ENCODE data around the gene NCK2. TPM values are rescaled to one million over a fixed set of nuclear protein-coding genes. Genes with fewer than 3 reads are reported as not detected.

Gene NCK2
- total RNA-seq, 5 donors from 2014 or later (not counting 1 experiment from before 2014, with no cell fraction given): 97.7 to 154 (median 120) TPM

- Mint-ChIP-seq H3K36me3 (no peaks in the 10 kb centered on the region), H3K4me1 (no peaks in the 10 kb centered on the region), H3K27ac (no peak overlapping the region), H3K4me3 (no peak overlapping the region), H3K27me3 (no peaks in the 10 kb centered on the region), H3K9me3 (no peaks in the 10 kb centered on the region)
- no peak for DNase-seq
- no peak for ATAC-seq (replicated peaks in 1 of 4)
- Histone ChIP-seq H3K4me1 (ENCODE audit: control insufficient read depth in 1 of 2, extremely low read depth in 1 of 2, insufficient read depth in 2 of 2, low read length in 2 of 2) (no peaks in the 10 kb centered on the region), H3K4me3 (ENCODE audit: control insufficient read depth in 1 of 2, extremely low read depth in 1 of 2, low read length in 1 of 2) (no peak overlapping the region), H3K36me3 (ENCODE audit: control insufficient read depth in 2 of 2, extremely low read depth in 1 of 2, insufficient read depth in 1 of 2, low read length in 1 of 2) (no peaks in the 10 kb centered on the region), H3K9me3 (no peaks in the 10 kb centered on the region), H3K27me3 (replicated peaks in 1 of 2; ENCODE audit: control insufficient read depth in 2 of 2, extremely low read depth in 1 of 2, insufficient read depth in 2 of 2, low read length in 1 of 2) (peaks cover 0 to 7% of the 10 kb centered on the region in 2 experiments), H3K27ac (ENCODE audit: low read length) (no peak overlapping the region)
- 94% methylated on average over 5 of the region's 5 CpGs for WGBS (ENCODE audit: insufficient coverage)
- ChIA-PET POLR2A (no interaction called here), CTCF (no interaction called here)
These were observed 32.4 kb upstream of the NCK2 start for GRCh38 chr2:105712166-105712915.

DNA sequence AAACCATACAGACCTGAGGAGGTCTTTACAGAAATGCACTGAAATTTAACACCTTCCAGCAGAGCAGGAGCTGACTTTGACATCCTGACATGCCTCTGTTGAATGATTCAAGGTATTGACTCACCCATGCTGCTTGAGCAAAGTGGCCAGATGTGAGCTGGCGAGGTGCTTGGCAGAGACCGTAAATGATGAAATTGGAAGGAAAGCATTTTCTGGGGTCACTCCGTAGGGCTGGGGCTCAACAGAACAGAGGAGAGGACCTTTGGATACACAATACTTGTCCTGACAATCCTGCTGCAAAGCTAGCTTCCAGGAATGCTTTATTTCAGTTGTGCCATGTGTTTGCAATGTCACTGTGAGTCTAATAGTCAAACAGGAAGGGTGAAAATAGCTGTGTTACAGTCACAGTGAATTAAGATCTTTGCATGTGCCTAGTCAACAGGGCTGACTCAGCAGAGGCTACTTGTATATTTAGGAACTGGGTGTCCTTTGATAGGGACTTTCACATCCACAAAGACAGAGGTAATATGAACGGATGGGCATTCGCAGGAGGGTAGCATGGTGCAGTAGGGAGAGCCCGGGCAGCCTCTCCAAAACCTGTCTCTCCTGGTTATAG, 31.6 kb upstream of the NCK2 start:
- ATAC-seq (replicated peaks in 1 of 4): no peak
- Histone ChIP-seq H3K4me3 (ENCODE audit: control insufficient read depth in 1 of 2, extremely low read depth in 1 of 2, low read length in 1 of 2) (no peak overlapping the region), H3K27ac (ENCODE audit: low read length) (no peak overlapping the region), H3K27me3 (replicated peaks in 1 of 2; ENCODE audit: control insufficient read depth in 2 of 2, extremely low read depth in 1 of 2, insufficient read depth in 2 of 2, low read length in 1 of 2) (peaks cover 0 to 7% of the 10 kb centered on the region in 2 experiments), H3K9me3 (no peaks in the 10 kb centered on the region), H3K4me1 (ENCODE audit: control insufficient read depth in 1 of 2, extremely low read depth in 1 of 2, insufficient read depth in 2 of 2, low read length in 2 of 2) (no peaks in the 10 kb centered on the region), H3K36me3 (ENCODE audit: control insufficient read depth in 2 of 2, extremely low read depth in 1 of 2, insufficient read depth in 1 of 2, low read length in 1 of 2) (no peaks in the 10 kb centered on the region)
- 85% methylated on average over 3 of the region's 6 CpGs for WGBS (ENCODE audit: insufficient coverage)
- ChIA-PET CTCF (no interaction called here), POLR2A (no interaction called here)
- Mint-ChIP-seq H3K9me3 (no peaks in the 10 kb centered on the region), H3K36me3 (no peaks in the 10 kb centered on the region), H3K27ac (no peak overlapping the region), H3K27me3 (no peaks in the 10 kb centered on the region), H3K4me1 (no peaks in the 10 kb centered on the region), H3K4me3 (no peak overlapping the region)
- no peak for DNase-seq

DNA sequence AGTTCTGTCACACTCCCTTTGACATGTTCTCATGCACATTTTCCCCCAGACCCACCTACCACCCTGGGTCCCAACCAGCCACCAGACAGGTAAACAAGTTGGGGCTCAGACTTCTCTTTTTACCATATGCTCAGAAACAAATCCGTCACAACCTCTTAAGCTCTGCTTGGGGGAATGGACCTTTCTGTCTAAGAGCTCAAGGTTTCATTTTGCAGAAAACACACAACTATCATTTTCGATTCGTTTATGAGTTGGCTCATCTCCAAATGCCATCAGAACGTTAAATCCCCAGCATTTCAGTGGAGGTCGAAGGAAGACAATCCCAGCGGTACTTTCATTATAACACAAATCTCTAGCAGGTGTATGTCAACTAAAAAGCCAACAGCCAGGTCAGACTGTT, 30.6 kb upstream of the NCK2 start:
- ATAC-seq (replicated peaks in 1 of 4): no peak
- Mint-ChIP-seq H3K4me3 (no peak overlapping the region), H3K27me3 (peaks cover 0 to under 1% of the 10 kb centered on the region in 2 donors), H3K36me3 (no peaks in the 10 kb centered on the region), H3K9me3 (no peaks in the 10 kb centered on the region), H3K4me1 (no peaks in the 10 kb centered on the region), H3K27ac (no peak overlapping the region)
- 100% methylated on average over 1 of the region's 6 CpGs for WGBS (ENCODE audit: insufficient coverage)
- Histone ChIP-seq H3K27ac (ENCODE audit: low read length) (no peak overlapping the region), H3K27me3 (replicated peaks in 1 of 2; ENCODE audit: control insufficient read depth in 2 of 2, extremely low read depth in 1 of 2, insufficient read depth in 2 of 2, low read length in 1 of 2) (peaks cover 0 to 7% of the 10 kb centered on the region in 2 experiments), H3K4me1 (ENCODE audit: control insufficient read depth in 1 of 2, extremely low read depth in 1 of 2, insufficient read depth in 2 of 2, low read length in 2 of 2) (no peaks in the 10 kb centered on the region), H3K9me3 (no peaks in the 10 kb centered on the region), H3K36me3 (ENCODE audit: control insufficient read depth in 2 of 2, extremely low read depth in 1 of 2, insufficient read depth in 1 of 2, low read length in 1 of 2) (no peaks in the 10 kb centered on the region), H3K4me3 (ENCODE audit: control insufficient read depth in 1 of 2, extremely low read depth in 1 of 2, low read length in 1 of 2) (no peak overlapping the region)
- no peak for DNase-seq
- POLR2A ChIA-PET: no interaction called here
- CTCF ChIA-PET: no interaction called here

- Histone ChIP-seq H3K9me3 (no peaks in the 10 kb centered on the region), H3K27me3 (replicated peaks in 1 of 2; ENCODE audit: control insufficient read depth in 2 of 2, extremely low read depth in 1 of 2, insufficient read depth in 2 of 2, low read length in 1 of 2) (no peaks in the 10 kb centered on the region), H3K36me3 (ENCODE audit: control insufficient read depth in 2 of 2, extremely low read depth in 1 of 2, insufficient read depth in 1 of 2, low read length in 1 of 2) (no peaks in the 10 kb centered on the region), H3K4me1 (ENCODE audit: control insufficient read depth in 1 of 2, extremely low read depth in 1 of 2, insufficient read depth in 2 of 2, low read length in 2 of 2) (no peaks in the 10 kb centered on the region), H3K4me3 (ENCODE audit: control insufficient read depth in 1 of 2, extremely low read depth in 1 of 2, low read length in 1 of 2) (no peak overlapping the region), H3K27ac (ENCODE audit: low read length) (no peak overlapping the region)
- ChIA-PET POLR2A (no interaction called here), CTCF (no interaction called here)
- Mint-ChIP-seq H3K36me3 (no peaks in the 10 kb centered on the region), H3K4me1 (peaks cover 0 to 6% (median 2%) of the 10 kb centered on the region in 3 donors), H3K9me3 (no peaks in the 10 kb centered on the region), H3K4me3 (no peak overlapping the region), H3K27ac (no peak overlapping the region), H3K27me3 (peaks cover 0 to 2% of the 10 kb centered on the region in 2 donors)
- ATAC-seq (replicated peaks in 1 of 4): no peak
- whole genome bisulfite sequencing (ENCODE audit: insufficient coverage): 64% methylated on average over 5 of the region's 8 CpGs
- no peak for DNase-seq
These were observed 25.7 kb upstream of the NCK2 start for GRCh38 chr2:105718846-105719481.

DNA sequence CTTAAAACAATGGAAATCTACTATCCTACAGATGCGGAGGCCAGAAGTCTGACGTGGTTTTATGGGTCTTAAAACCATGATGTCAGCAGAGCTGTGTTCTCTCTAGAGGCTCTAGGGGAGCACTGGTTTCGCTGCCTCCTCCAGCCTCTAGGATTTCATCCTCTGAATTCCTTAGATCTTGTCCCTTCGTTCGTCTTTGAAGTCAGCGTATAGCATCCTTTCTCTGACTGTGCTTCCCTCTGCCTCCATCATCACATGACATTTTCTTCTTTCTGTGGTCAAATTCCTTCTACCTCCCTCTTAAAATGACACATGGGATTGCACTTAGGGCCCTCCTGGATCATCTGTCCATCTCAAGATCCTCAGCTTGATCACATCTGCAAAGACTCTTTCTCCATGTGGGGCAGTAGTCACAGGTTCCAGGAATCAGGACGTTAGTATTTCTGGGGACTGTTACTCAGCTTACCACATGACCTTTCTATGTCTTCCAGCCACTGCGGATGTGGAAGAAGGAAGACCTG, 22.7 kb upstream of the NCK2 start:
- peaks cover 4% of the 10 kb centered on the region for H3K36me3 Mint-ChIP-seq
- ATAC-seq (replicated peaks in 1 of 4): no peak
- ChIA-PET CTCF (no interaction called here), POLR2A (interaction anchor here in 1 of 2 donors (0.7 kb wide), 1 partner anchor 134 kb away, joined by 5 read pairs; no protein-coding TSS in a partner anchor)
- Histone ChIP-seq H3K27ac (ENCODE audit: low read length) (no peak overlapping the region), H3K4me3 (ENCODE audit: control insufficient read depth in 1 of 2, extremely low read depth in 1 of 2, low read length in 1 of 2) (no peak overlapping the region), H3K4me1 (ENCODE audit: control insufficient read depth in 1 of 2, extremely low read depth in 1 of 2, insufficient read depth in 2 of 2, low read length in 2 of 2) (no peaks in the 10 kb centered on the region), H3K27me3 (replicated peaks in 1 of 2; ENCODE audit: control insufficient read depth in 2 of 2, extremely low read depth in 1 of 2, insufficient read depth in 2 of 2, low read length in 1 of 2) (no peaks in the 10 kb centered on the region), H3K9me3 (no peaks in the 10 kb centered on the region), H3K36me3 (ENCODE audit: control insufficient read depth in 2 of 2, extremely low read depth in 1 of 2, insufficient read depth in 1 of 2, low read length in 1 of 2) (no peaks in the 10 kb centered on the region)
- no peak overlapping the region for H3K27ac Mint-ChIP-seq
- no peak overlapping the region for H3K4me3 Mint-ChIP-seq
- peaks cover 0 to 6% (median 2%) of the 10 kb centered on the region in 3 donors for H3K4me1 Mint-ChIP-seq
- DNase-seq: no peak
- 51% methylated on average over 3 of the region's 8 CpGs for WGBS (ENCODE audit: insufficient coverage)
- H3K27me3 Mint-ChIP-seq: peaks cover 0 to 2% of the 10 kb centered on the region in 2 donors
- H3K9me3 Mint-ChIP-seq: peaks cover 0 to 5% (median 5%) of the 10 kb centered on the region in 3 donors

DNA sequence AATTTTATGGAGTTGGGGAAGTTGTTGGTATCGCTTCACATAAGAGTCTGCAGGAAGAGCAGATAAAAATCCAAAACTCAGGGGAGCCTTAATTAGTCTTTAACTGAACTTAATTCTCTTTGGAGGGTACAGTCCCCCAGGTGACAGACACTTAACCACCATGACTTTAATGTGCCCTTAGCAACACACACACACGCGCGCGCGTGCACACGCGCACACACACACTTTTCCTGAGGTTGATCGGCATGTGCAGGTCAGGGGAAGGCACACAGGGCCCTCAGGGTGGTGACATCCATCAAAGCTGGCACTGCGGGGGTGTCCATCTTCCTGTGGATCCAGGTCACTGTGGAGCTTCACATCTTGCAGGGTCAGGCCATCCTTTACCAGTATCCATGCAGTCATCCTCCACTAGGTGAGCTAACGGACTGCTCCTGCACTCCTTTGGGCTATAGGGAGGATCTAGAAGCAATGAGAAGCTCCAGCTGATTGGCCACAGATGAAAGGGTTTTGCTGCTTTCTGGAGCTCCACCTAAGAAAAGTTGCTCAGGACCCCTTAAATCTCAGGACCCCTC, 21.9 kb upstream of the NCK2 start:
- H3K4me1 Mint-ChIP-seq: peaks cover 0 to 6% (median 2%) of the 10 kb centered on the region in 3 donors
- ChIA-PET CTCF (no interaction called here), POLR2A (interaction anchor here in 1 of 2 donors (0.7 kb wide), 1 partner anchor 133 kb away, joined by 5 read pairs; no protein-coding TSS in a partner anchor)
- H3K4me1 ChIP-seq (ENCODE audit: control insufficient read depth in 1 of 2, extremely low read depth in 1 of 2, insufficient read depth in 2 of 2, low read length in 2 of 2): no peaks in the 10 kb centered on the region
- 94% methylated on average over 9 of the region's 11 CpGs for WGBS (ENCODE audit: insufficient coverage)
- no peaks in the 10 kb centered on the region for H3K36me3 ChIP-seq (ENCODE audit: control insufficient read depth in 2 of 2, extremely low read depth in 1 of 2, insufficient read depth in 1 of 2, low read length in 1 of 2)
- no peak overlapping the region for H3K4me3 ChIP-seq (ENCODE audit: control insufficient read depth in 1 of 2, extremely low read depth in 1 of 2, low read length in 1 of 2)
- ATAC-seq (replicated peaks in 1 of 4): no peak
- peaks cover 0 to 9% (median 5%) of the 10 kb centered on the region in 3 donors for H3K9me3 Mint-ChIP-seq
- H3K27me3 Mint-ChIP-seq: peaks cover 0 to 2% of the 10 kb centered on the region in 2 donors
- no peaks in the 10 kb centered on the region for H3K27me3 ChIP-seq (replicated peaks in 1 of 2; ENCODE audit: control insufficient read depth in 2 of 2, extremely low read depth in 1 of 2, insufficient read depth in 2 of 2, low read length in 1 of 2)
- no peak overlapping the region for H3K27ac ChIP-seq (ENCODE audit: low read length)
- no peak for DNase-seq
- no peaks in the 10 kb centered on the region for H3K9me3 ChIP-seq
- peaks cover 4% of the 10 kb centered on the region for H3K36me3 Mint-ChIP-seq
- H3K27ac Mint-ChIP-seq: no peak overlapping the region
- H3K4me3 Mint-ChIP-seq: no peak overlapping the region
